Liver (tissue), 3 donors: Measurements from ENCODE around the gene IGF2BP2.

Source experiments
- ATF3 ChIP-seq: IDR thresholded peaks from 2 replicates; pipeline ENCODE4 v1.6.1; 2016; ENCODE audit warnings: antibody characterized with exemption
- CTCF ChIP-seq: fragments of 150-350 bp; IDR thresholded peaks from 2 replicates; pipeline ENCODE4 v1.5.1; 2017; ENCODE audit warnings: improper control_type of control experiment, low read depth, low read length; ENCODE audit not compliant: missing input control
- EGR1 ChIP-seq, 2 donors: IDR thresholded peaks; 2 replicates each; pipeline ENCODE4 v1.6.1; 2016 to 2018; ENCODE audit warnings: antibody characterized with exemption in 2 of 2, low read depth in 2 of 2
- HNF4G ChIP-seq: IDR thresholded peaks from 2 replicates; pipeline ENCODE4 v1.6.1; 2016; ENCODE audit warnings: antibody characterized with exemption
- MAX ChIP-seq: IDR thresholded peaks from 2 replicates; pipeline ENCODE4 v1.6.1; 2016; ENCODE audit warnings: antibody characterized with exemption
- RAD21 ChIP-seq, 2 donors: IDR thresholded peaks; 2 replicates each; pipeline ENCODE4 v1.6.1; 2016; ENCODE audit warnings: antibody characterized with exemption in 2 of 2, mild to moderate bottlenecking in 2 of 2
- SP1 ChIP-seq: IDR thresholded peaks from 2 replicates; pipeline ENCODE4 v1.6.1; 2018; ENCODE audit warnings: antibody characterized with exemption, mild to moderate bottlenecking
- TAF1 ChIP-seq: conservative IDR thresholded peaks from 2 replicates; pipeline ENCODE4 v1.6.1; 2016; ENCODE audit warnings: antibody characterized with exemption, mild to moderate bottlenecking
- YY1 ChIP-seq: IDR thresholded peaks from 2 replicates; pipeline ENCODE4 v1.6.1; 2016; ENCODE audit warnings: antibody characterized with exemption, mild to moderate bottlenecking
- ZBTB33 ChIP-seq: IDR thresholded peaks from 2 replicates; pipeline ENCODE4 v1.6.1; 2016; ENCODE audit warnings: antibody characterized with exemption
- donor health status: healthy.
- donor health status: healthy.

- TF ChIP-seq CTCF (no peak), SP1 (no peak), HNF4G (no peak), ZBTB33 (no peak), ATF3 (no peak), YY1 (no peak), MAX (no peak), TAF1 (no peak), EGR1 (IDR thresholded peaks at IDR 0.05; ENCODE audit: low read depth in 2 of 2) (no peak), RAD21 (IDR thresholded peaks at IDR 0.05) (no peak)
Observed at GRCh38 chr3:185857208-185857607, 32.4 kb upstream of the IGF2BP2 start.
